NOMO-1 treated with DMSO at 0.1 percent for 48 hours (cell line): ENCODE results near the gene RNASE1.

Source experiments
- DNase-seq: peaks from one replicate; lab custom pipeline; 2025; ENCODE audit not compliant: unreplicated experiment; lab: John Stamatoyannopoulos, UW

RNASE1 gene

DNA sequence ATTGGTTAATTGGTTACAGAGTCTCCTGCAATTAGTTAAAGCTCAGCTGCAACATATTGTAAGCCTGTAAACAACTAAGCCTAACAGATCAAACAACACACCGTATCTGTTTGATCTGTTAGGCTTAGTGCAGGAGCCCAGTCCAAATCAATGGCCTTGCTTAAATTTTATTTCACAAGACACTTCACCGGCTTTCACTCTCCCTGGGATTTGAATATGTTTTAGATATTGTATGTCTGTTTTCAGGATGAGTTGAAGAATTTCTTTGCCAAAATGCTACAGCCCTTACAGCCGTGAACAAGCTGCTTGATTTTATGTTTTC is 5.5 kb upstream of the RNASE1 start:
- no peak for DNase-seq

DNA sequence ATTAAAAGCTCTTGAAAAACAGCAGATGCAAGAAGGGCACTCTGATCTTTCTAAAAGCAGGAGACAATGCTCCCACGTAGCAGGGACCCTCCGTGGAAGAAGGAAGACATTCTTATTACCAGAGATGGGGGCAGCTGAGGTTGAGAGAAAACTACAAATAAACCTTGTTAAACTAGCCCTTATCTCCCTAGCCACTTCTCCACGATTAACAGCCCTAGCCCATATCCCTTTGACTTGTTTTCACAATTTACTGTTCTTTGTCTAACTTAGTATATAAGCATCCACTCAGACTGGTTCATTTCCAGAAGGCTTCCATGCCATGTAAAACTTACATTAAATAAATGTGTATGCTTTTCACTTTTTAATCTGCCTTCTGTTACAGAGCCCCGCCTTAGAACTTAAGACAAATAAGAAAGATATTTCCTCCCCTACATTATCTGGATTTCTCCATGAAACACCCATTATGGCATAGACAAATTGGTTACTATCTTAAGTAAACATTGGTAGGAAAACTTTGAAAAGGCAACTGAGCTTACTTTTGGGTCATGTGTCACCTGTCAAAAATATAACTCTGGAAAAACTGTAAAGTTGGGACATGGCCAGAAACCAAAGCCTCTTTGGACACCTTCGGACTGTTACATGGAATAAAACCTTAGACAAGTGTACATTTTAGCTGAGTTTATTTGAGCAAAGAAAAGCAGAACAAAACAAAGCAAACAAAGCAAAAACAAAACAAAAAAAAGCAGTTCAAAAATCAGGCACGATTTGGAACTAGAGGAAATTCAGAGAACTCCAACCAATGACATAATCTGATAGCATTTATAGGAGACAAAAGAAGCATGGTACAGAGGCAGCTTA is 4.9 kb upstream of the RNASE1 start:
- no peak for DNase-seq

DNA sequence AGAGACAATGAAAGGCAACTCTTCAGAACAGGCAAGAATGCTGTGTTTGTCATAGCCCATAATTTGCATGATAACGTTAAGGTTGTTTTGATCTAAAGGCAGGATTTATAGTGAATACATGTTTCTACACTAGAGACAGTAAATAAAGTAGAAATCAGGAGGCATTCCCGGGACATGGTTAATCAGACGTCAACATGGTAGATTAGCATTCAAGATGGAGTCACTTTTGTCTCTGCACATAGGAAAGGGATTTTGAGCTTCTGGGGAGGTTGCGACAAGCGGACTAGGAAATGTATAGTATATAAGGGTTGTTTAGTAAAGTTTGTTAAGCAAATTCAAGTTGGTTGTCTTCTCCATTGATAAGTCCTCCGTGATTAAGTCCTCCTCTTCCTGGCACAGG is 2.8 kb upstream of the RNASE1 start:
- no peak for DNase-seq

DNA sequence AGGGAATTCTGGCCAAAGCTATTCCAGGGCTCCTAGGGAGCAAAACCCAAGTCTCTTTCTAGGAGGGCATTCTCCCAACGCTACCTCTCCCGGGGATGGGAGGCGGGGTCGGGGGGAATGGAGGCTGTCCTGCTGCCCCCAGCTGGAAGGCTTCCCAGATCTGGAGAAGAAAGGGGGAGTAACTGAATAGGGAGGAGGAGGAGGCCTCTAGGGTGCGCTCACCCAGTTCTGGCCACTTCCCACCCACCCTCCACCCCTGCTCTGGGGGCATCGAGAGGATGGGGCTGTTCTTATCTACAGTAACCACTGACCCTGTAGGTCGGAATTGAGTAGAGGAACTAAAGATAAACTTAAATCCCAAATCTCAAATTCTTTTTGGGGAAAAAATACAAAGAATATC is 579 bp upstream of the RNASE1 start:
- DNase-seq: no peak

DNA sequence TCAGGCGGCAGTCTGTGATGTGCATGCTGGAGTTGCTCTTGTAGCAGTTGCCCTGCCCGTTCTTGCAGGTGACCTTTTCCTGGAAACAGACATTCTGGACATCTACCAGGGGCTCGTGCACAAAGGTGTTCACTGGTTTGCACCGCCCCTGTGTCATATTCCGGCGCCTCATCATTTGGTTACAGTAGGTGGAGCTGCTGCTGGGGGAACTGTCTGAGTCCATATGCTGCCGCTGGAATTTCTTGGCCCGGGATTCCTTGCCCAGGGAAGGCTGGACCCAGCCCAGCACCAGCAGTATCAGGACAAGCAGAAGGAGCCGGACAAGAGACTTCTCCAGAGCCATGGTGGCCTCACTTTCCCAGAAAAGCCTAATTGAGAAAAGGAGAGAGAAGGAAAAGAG is 918 bp downstream of the RNASE1 start:
- DNase-seq: no peak

DNA sequence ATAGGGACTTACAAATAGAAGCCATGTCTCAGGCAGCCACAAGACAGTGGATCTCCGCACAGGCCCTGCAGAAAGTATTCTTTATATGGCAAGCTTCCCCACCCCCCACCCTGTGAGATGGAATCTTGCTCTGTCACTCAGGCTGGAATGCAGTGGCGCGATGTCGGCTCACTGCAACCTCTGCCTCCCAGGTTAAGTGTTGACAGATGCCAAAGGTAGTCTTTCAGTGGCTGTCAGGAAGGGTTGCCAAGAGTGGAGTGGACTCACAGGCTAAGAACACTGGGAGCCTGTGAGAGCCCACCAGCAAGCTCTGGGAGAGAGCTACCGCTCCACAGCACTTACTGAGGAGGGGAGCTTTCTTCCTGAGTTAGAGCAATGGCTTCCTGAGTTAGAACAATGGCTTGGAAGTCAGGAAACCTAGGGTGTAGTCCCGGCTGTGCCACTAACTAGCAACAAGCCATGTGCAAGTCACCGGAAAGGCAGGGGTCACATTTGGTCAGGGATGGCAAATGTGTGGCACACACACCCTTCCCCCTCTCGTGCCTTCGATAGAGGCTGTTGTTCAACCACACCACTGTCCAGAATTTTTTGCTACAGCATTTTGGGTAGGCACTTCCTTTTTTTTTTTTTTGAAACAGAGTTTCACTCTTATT is 2.6 kb downstream of the RNASE1 start:
- DNase-seq: peak; percentile 88

DNA sequence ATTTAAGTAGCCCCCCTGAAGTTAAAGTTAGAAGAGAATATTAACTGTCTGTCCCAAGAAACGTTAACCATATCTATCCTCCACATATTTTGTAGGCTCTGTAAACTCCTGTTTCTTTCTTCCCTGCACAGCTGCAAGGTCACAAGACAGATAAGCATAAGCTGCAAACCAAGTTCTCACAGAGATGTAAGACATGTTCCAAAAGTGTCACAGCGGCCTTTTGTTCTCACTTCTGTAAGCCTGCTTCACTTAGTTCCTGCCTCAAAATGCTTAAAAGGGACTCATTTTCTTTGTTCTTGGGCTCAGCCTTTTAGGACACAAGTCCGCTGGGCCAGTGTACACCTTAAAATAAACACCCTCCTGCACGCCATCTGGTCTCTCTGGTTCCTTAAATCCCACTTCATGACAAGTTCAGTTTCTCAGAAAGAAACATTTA is 3.2 kb downstream of the RNASE1 start:
- DNase-seq: peak; percentile 39

DNA sequence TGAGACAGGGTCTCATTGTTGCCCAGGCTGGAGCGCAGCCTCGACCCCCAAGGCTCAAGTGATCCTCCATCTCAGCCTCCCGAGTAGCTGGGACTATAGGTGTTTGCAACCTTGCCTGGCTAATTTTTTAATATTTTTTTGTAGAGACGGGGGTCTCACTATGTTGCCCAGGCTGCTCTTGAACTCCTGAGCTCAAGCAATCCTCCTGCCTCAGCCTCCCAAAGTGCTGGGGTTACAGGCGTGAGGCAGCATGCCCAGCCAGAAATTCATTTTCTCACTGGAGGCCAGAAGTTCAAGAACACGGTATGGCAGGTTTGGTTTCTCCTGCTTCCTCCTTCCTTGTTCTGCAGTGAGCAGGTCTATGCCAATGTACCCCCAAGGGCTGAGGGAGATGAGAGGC is 3.7 kb downstream of the RNASE1 start:
- DNase-seq: no peak

DNA sequence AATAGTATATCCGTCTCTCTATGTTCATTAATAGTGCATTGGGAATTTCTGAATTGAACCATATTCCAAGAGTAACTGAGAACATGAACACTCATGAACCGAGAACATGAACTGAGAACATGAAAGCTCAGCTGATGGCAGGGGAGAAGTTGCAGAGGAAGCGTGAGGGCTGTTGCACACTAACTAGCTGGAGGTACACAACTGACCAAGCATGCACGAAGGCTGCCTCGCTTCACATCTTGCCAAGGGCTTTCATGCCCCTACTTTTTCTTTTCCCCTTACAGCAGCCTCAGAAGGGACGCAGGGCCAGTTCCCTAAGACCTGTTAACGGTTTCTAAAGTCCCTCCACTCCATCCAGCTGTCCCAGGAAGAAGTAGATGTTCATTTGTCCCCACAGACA is 4.3 kb downstream of the RNASE1 start:
- no peak for DNase-seq

DNA sequence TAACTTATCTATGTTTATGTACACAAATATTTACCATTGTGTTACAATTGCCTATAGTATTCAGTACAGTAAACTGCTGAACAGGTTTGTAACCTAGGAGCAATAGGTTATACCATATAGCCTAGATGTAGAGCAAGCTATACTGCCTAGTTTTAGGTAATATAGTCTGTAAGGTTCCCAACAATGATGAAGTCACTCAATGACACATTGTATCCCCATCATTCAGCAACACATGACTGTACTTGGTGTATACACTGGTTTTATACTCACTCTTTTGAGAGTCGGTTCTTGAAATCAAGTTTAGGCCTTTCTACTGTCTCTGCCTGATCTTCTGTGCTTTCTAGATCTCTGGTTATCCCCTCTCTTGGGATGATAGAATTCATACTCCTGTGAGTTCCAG is 5.5 kb downstream of the RNASE1 start:
- no peak for DNase-seq

DNA sequence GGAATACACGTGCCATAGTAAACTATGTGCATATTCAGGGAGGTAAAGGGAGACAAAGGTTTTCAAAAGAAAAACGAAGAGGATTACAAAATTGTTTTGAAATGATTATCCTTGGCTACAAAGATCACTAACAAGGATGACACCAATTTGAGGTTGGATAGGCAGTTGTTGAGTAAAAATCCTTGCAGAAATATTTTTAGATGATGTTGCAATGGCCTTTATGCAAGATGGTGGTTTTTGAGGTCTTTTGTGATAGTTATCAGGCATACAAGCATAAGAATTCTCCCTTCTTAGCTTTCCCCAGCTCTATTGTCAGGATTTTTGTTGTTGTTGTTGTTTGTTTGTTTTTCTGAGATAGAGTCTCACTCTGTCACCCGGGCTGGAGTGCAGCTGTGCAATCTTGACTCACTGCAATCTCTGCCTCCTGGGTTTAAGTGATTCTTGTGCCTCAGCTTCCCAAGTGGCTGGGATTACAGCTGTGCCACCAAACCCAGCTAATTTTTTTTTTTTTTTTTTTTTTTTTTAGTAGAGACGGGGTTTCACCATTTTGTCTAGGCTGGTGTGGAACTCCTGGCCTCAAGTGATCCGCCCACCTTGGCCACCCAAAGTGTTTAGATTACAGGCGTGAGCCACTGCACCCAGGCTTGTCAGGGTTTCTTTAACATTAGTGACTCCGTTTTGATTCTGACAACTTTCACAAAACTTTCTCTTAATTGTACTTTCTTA is 7.8 kb downstream of the RNASE1 start:
- peak; percentile 96 for DNase-seq

DNA sequence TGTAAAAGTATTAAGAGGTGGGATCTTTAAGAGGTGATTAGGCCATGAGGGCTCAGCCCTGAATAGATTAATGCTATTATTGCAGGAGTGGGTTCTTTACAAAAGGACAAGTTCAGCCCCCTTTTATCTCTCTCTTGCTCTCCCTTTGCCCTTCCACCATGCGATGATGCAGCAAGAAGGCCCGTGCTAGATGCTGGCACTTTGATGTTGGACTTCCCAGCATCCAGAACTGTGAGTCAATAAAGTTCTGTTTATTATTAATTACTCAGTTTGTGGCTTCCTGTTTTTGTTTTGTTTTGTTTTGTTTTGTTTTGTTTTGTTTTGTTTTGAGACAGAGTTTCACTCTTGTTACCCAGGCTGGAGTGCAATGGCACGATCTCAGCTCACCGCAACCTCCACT is 10.1 kb downstream of the RNASE1 start:
- no peak for DNase-seq

DNA sequence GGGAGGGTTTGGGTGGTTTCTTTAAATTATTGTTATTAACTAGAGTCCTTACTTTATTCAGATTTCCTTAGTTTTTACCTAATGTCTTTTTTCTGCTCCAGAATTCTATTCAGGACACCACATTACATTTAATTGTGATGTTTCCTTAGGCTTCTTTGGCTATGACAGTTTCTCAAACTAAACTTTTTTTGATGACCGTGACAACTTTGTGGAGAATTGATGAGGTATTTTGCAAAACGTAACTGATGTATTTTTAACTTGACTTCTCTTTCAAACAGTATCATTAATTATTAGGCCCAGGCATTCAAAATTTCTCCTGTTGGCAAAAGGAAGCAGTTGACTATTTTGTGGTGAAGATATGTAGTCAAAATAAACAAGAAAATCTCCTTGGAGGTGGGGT is 11.0 kb downstream of the RNASE1 start:
- peak; percentile 55 for DNase-seq

DNA sequence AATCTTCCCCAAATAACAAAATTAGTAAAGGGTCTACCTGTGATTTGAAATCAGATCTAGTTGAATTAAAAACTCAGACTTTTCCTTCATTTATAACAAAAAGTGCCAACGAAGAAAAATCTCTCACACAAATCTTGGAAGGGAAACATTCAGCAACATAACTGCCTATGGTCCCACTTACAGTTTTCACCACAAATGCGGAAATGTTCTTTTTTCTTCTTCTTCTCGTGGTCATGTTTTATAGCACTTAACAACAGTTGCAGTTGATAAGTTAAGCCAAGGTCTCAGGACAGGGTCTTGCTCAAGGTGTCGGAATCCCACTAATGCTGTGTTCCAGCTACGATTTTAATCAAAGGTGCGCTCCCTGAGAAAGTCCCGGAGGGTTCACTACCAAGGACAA is 11.5 kb downstream of the RNASE1 start:
- DNase-seq: peak; percentile 90

DNA sequence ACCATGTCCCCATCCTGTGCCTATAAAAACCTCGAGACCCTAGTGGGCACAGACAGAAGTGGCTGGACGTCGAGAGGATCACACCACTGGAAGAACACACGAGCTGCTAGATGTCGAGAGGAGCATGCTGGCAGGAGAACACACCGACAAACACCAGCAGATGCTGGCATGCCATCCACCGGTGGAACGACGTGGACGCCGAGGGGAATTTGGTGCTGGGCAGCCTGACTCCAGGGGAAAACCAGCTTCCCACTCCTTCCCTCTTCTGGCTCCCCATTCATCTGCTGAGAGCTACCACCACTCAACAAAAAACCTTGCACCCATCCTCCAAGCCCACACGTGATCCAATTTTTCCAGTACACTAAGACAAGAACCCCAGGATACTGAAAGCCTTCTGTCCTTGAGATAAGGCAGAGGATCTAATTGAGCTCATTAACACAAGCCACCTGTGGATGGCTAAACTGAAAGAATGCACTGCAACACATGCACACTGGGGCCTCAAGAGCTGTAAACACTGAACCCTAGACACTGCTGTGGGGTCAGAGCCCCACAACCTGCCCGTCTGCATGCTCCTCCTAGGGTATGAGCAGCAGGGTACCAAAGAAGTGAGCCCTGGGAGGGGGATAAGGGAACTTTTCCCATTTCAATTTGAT is 12.1 kb downstream of the RNASE1 start:
- no peak for DNase-seq

DNA sequence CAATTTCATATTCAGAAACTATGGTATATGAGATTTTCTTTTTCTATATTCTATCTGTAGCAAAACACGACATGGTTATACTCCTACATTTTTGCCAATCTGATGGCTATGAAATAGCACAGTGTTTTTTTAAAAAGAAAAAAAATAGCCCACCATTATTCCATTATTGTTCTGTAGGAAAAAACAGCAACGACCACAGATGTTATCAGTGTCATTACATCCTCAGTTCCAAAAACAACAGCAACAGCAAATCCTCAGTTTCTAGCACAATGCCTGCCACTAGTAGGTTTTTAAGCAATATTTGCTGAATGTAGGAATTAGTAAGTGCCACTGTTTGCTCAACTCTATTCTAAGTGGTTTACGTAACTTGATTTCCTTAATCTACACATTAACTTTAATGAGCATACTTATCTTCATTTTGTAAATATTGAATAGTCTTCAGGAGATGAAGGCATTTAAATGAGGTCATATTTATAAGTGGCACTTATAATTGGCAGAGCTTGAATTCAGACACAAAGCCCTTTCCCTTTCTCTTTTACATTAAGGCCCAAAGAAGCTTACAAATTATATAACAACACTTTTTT is 13.3 kb downstream of the RNASE1 start:
- DNase-seq: no peak

DNA sequence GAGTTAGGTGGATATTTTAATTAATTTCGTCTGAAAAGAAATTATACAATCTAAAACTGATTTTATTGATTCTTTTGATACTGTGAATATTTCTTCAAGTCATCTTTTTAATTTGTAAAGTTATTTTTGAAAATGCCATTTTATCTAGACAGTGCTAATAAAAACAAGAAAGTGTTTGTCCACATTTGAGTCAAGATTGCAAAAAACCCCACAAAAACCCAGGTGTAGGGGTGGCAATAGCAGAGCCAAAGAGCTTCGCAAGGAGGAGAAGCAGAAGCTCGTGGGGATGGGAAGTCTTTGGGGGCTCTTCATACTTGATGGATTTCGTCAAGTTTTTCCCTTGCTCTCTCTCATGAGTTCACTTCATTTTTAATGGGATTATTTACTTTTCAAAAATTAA is 15.6 kb downstream of the RNASE1 start:
- no peak for DNase-seq

DNA sequence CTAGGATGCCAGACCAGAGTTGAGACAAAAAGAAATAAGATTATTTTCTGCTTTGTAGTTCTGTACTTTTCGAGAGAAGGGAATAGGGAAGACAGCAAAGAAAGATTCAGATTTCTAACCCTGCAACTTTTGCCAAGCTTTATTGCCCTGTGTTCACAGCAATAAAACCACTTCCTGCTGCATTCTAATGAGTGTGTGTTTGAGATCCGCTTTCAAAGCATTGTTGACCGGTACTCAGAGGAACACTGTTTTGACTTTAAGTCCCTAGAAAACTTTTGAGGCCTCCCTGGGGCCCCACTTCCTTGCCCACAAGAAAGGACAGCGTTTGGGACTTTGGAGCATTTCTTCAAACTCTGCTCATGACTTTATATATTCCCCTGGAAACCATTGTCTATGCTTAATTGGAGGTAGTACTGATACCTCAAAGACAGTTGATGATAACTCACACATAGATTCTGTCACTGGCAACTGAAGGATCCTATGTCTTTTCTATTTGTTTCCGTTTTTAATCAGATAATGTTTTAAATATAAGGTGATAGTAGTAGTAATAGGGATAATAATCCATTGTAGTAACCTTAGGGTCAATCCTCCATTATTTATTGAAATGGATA is 20.3 kb downstream of the RNASE1 start:
- peak; percentile 84 for DNase-seq

DNA sequence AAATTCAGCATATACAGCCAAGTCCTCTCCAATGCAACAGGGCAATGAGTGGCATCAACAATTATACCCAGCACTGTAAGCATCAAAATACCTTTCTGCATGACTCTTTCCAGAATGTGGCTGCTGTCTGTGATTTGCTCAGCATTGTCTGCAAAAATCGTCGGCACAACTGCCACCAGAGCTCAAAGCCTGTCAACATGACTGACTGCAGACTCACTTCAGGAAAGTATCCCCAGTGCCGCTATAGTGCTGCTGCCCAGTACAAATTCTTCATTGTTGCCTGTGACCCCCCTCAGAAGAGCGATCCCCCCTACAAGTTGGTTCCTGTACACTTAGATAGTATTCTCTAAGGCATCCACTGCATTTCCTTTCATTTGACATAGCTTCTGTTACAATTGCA is 20.8 kb downstream of the RNASE1 start:
- DNase-seq: peak; percentile 14

DNA sequence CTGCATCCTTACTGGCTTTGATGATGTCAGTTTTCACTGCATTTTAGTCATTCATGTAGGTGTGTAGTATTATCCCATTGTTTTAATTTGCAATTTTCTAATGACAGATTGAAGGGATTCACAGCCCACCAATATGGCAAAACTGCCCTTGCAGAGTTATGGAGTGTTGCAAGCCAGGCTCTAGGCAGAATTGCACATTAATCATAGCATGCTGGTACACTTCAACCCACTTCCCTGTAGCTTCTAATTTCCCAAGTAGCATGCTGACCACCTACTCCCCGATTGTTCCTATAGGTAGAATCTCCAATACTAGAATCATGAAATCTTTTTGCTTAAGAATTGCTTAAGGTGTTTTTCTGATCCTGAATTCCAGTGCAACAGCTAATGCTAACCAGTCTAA is 26.7 kb downstream of the RNASE1 start:
- DNase-seq: peak; percentile 73

DNA sequence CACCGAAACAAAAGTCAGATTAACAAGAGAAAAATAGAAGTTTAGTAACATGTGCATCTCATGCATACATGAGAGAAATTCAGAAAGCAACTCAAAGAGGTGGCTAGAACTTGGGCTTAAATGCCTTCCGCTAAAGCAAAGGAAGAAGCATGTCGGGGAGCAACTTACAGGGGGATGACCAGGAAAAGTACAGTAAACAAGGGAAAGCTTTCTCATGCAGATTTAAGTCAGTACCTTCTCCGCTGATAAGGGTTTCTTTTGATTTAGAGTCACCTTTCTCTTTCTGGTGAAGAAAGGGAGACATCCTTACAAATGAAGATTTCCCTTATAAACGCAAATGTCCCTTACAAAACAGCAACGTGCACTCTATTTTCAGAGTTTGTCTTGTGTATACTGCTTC is 27.6 kb downstream of the RNASE1 start:
- no peak for DNase-seq
